ENCODE results near the gene VNN1.
A peak's percentile ranks its signal among the peaks of the same experiment; 100 is the strongest.

The VNN1 gene, protein sequence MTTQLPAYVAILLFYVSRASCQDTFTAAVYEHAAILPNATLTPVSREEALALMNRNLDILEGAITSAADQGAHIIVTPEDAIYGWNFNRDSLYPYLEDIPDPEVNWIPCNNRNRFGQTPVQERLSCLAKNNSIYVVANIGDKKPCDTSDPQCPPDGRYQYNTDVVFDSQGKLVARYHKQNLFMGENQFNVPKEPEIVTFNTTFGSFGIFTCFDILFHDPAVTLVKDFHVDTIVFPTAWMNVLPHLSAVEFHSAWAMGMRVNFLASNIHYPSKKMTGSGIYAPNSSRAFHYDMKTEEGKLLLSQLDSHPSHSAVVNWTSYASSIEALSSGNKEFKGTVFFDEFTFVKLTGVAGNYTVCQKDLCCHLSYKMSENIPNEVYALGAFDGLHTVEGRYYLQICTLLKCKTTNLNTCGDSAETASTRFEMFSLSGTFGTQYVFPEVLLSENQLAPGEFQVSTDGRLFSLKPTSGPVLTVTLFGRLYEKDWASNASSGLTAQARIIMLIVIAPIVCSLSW

DNA sequence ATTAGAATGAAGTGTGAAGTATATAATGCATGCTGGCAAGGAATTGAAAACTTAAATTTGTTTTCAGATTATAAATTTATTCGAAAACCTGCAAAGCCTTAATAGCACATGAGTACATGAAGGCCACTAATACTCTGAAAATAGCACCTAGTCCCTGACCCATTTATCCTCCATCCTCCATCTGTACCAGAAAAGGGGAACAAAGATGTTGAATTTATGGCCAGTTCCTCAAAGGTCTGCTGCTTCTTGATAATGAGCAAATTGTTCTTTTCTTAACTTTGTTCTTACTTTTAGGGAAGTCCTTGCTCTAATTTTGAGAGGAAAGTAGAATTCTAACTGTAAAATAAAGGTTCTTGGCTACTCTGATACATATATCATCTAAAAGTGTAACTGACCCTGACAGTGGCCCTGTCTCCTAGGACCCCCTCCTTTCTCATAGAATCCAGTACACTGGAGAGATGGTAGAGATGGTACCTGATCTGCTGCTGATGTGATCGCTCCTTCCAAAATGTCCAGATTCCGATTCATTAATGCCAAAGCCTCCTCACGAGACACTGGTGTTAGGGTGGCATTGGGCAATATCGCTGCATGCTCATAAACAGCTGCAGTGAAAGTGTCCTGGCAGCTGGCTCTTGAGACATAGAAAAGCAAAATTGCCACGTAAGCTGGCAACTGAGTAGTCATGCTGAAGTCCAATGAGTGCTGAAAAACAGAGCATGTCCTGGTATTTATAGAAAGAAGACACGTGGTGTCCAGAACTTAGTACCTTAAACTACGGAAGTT, at the start of gene VNN1:
VNN1 (minus strand) TSS at position 704 of the 783 bp plus-strand sequence; CDS start at position 684, 20 bp downstream.
- no peak for DNase-seq (ENCODE audit: low read depth in 3 of 3)

DNA sequence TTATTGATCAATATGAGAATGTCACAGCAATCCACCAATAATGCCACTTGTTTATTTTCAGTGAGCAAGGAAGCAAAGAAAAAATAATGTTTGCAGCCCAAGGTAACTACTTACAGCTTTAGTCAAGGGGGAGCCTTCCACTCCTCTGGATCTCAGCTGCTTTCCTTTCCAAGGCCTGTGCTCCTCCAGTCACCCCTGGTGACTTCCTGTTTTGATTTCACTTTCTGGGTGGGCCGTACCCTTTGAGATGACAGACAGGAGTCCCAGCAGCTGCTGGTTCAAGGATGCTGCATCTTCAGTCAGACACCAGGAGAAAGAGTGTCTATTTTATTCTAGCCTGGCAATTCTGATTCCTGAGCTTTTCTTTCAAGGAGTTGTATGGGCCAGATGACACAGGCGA, 49.4 kb upstream of the VNN1 start:
- peak in 2 of 3 experiments; percentile 8 to 10 for DNase-seq (ENCODE audit: low read depth in 3 of 3)

DNA sequence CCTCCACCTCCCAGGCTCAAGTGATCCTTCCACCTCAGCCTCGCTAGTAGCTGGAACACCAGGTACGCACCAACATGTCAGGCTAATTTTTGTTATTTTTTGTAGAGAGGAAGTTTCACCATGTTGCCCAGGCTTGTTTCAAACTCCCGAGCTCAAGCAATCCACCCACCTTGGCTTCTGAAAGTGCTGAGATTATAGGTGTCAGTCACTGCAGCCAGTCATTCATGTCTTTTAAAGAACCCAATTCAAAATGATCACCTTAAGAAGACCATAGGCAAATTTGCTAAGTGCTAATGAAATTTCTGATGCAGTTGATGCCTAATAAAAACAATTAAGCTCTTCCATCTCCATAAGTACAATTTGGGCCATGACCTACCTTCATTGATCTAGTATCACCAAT, 46.4 kb upstream of the VNN1 start:
- no peak for DNase-seq (ENCODE audit: low read depth in 3 of 3)

DNA sequence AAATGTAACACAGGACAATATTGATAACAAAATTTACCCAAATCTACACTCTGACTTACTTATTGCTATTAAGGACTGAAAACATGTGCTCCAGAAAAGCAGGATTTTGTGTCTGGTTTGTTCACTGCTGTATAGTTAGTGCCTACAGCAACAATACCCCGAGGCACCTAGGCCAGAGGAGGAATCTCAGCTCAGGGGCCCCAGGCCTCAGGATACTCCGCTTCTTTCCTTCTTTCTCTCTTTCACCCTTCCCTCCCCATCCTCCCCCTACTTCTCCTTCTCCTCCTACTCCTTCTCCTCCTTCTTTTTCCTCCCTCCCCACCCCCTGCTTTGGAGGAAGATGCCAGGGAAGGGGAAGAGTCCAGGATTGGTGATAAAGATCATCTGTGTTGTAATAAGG, 44.8 kb upstream of the VNN1 start:
- no peak for DNase-seq (ENCODE audit: low read depth in 3 of 3)

DNA sequence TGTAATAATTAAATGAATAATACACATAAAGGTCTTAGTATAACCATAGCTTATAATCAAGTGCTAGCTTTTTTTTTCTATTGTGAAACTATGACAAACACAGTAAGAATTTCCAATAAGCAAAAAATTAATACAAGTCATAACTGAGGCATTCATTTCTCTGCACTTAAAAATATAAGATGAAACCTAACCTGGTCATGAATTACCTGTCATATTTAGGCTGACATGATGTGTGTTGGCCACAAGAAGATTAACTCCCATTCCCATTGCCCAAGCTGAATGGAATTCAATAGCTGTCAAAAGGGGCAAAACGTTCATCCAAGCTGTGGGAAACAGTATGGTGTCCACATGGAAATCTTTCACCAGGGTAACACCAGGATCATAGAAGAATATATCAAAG, 38.4 kb upstream of the VNN1 start:
- DNase-seq (ENCODE audit: low read depth in 3 of 3), result no peak

DNA sequence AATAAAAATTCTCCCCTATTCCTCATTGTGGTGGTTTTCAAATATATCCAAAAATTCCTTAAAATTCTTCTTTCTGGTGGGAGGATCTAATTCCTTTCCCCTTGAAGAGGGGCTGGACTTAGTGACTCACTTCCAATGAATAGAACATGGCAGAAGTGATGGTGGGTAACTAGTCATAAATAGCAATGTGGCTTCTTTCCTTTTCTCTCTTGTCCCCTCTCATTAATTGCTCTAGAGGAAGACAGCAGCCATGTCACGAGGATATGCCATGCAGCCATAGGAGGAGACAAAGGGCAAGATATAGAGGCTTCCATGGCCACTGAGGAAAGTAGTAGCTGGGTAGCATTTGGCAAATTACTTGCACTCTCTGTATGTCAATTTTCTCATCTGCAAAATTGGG, 38.0 kb upstream of the VNN1 start:
- no peak for DNase-seq (ENCODE audit: low read depth in 3 of 3)

DNA sequence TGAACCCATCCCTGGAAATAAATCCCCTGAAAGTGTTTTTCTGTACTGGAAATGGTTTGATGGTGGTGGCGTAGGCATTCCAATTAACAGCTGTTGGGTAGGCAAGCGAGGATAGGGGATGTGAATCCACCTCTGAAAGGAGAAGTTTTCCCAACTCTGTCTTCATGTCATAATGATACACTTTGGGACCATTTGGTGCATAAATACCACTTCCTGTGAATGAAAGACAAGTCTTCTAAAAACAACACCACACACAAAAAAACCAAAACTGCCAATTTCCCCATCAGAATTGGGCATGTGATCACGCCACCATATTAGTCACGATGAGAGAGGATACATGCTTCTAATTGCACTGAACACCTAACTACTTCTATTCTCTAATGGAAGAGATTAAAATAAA, 37.5 kb upstream of the VNN1 start:
- no peak for DNase-seq (ENCODE audit: low read depth in 3 of 3)

DNA sequence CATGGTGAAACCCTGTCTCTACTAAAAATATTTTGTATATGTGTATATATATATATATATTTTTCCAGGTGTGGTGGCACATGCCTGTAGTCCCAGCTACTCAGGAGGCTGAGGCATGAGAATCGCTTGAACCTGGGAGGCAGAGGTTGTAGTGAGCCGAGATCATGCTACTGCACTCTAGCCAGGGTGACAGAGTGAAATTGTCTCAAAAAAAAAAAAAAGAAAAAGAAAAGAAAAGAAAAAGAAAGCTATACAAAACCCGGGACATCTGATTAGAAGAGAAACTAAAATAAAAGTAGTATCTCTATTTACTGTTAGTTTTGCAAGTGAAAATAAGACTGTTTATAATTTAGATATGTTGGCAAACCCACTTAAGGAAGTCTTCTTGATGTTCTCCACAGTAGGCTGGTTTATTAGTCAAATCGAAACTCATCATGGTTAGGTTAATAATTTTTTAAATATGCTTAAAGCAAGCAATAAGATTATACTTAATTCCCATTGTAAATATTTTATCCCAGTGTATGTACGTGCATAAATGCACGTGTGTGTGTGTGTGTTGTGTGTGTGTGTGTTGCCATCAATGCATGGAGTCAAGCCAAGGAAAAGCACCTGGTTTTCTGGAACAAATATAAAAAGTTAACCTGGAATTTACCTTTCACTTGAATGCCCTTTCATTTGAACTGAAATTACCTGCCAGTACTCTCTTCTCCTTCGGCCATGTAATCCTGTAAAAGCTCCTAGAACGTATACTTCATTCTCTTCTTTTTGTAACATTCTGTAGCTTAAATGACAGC, 36.8 kb upstream of the VNN1 start:
- DNase-seq (ENCODE audit: low read depth in 3 of 3), result no peak

DNA sequence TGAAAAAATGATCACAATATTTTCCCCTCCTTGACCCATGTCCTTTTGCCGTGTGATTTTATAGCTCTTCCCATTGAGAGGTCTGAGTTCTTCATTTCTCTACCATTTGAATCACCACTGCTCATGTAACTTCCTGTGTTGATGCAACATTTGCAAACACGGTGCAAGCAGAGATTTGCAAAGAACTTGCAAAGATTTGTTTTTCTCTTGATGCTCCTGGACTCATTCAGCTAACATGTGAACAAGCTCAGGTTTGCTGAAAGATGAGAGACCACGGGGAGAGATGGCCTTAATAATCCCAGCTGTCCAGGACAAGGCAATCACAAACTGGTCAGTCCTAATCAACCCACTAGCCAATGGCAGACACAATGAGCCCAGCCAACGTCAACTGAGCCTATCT, 35.3 kb upstream of the VNN1 start:
- no peak for DNase-seq (ENCODE audit: low read depth in 3 of 3)

DNA sequence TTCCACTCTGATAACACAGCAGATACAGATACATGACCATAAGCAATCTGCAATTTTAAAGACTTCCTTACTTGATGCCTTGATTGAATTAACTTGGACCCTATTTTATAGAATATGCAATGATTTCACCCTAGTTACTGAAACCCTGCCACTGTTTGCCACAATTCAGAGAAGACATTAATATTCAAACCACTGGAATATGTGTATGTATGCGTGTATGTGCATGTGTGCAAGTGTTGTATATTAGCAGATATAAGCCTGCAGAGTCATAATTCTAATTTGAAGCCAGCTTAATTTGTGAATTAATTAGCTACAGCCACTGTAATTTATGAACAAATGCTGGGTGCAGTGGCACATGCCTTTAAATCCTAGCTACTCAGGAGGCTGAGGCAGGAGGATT, 34.6 kb upstream of the VNN1 start:
- DNase-seq (ENCODE audit: low read depth in 3 of 3), result no peak

DNA sequence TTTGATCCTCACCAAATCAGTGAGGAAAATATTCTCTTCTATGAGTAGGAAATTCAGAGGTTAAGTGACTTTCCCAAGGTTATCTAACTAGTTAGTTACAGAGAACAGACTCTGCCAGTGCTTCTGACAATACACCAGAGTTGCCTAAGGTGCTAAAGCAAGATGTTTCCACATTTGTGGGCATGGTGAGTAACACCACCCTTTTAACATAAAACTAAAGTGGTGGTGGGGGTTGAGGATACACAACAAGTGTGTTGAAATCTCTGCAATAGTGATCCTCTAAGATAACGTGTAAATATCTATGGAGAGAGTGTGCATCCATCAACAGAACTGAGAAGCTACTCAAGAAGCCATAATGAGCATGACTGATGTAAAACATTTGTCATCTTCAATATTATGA, 32.2 kb upstream of the VNN1 start:
- DNase-seq (ENCODE audit: low read depth in 3 of 3), result no peak

DNA sequence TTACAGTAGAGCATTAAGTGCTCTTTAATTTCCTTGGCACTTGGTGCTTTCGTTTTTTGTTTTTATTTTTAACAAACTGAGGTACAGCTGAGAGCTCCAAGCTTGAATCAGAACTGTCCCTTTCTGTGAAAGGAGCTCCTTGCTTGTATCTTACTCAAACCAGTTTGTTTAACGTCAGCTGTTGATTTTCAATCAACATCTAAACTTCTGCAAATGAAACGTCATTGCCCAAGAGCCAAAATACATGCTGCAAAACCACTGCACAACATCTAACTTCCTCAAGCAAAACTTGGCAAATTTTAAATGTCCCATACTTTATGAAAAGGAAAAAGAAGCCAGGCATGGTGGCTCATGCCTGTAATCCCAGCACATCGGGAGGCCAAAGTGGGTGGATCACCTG, 28.6 kb upstream of the VNN1 start:
- DNase-seq (ENCODE audit: low read depth in 3 of 3), result no peak

DNA sequence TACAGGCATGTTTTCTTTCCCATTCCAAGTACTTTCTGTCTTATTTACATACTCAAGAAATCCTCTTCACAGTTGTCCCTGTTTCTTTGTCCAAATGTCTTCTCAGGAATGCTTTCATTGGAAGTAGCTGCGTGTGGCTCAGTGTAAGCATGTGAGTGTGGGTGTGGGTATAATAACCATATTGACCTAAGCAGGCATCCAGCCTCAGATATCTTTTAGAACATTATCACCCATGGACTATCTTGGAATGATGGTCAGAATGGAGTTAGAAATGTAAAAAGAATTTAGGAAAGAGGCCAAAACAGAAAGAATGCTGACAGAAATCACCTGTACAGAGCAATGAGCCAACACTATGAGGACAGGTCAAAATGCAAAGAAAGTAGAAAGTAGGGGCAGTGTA, 27.4 kb upstream of the VNN1 start:
- no peak for DNase-seq (ENCODE audit: low read depth in 3 of 3)

DNA sequence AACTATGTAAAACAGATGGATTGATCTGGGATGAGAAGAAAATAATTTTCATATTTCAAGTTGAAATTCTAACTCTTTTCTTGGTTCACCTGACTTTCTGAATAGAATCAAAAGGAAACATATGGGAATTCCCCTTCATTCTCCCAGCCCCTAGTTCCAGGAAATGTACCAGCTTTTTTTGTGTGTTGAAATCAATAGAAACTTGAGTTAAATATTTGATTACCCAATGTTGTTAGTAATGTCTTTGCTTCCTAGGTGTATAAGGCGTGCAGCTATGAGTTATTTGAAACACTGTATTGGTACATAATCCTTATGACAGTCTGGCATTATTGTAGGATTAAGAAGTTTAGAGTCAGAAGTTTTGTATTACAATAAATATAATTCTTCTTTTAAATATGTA, 22.4 kb upstream of the VNN1 start:
- no peak for DNase-seq (ENCODE audit: low read depth in 3 of 3)

DNA sequence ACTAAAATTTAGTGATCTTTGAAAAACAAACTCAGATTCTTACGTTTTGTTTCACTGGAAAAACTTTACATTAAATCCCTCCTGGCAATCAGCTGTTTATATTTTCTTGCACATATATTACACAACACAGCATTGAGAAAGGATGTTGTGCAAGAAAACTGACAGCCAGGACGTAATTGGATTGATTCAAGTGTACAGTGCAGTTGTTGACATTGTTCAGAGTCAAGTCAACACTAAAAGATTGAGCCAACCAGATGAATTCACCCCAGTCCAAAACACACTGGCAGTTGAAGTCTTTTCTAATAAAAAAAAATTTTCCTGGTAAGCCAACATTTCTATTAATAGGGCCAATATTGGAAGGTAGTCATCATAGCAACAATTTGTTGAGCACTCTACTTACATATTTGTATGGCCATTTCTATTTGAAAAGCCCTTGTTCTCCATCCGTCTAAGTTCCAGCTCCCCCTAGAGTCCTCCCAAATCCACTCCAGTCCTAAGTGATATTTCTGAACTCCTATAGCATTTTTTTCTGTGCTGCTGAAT, 20.9 kb upstream of the VNN1 start:
- DNase-seq (ENCODE audit: low read depth in 3 of 3), result no peak

DNA sequence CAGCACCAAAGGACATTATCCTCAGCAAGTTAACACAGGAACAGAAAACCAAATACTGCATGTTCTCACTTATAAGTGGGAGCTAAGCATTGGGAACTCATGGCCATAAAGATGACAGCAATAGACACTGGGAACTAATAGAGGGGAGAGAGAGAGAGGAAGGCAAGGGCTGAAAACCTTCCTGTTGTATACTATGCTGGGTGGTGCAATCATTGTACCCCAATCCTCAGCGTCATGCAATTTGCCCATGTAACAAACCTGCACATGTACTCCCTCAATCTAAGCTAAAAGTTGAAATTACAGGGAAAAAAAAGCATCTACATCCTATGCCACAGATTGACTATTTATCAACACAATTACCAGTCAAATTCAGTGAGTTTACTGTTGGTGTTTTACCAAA, 20.0 kb upstream of the VNN1 start:
- no peak for DNase-seq (ENCODE audit: low read depth in 3 of 3)

DNA sequence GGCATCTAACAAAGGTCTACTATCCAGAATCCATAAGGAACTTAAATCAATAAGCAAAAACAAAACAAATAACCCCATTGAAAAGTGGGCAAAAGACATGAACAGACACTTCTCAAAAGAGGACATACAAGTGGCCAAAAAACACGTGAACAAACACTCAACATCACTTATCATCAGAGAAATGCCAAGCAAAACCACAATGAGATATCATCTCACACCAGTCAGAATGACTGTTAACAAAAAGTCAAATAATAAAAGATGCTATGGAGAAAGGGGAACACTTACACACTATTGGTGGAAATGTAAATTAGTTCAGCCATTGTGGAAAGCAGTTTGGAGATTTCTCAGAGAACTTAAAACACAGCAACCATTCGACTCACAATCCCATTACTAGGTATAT, 19.4 kb upstream of the VNN1 start:
- no peak for DNase-seq (ENCODE audit: low read depth in 3 of 3)

DNA sequence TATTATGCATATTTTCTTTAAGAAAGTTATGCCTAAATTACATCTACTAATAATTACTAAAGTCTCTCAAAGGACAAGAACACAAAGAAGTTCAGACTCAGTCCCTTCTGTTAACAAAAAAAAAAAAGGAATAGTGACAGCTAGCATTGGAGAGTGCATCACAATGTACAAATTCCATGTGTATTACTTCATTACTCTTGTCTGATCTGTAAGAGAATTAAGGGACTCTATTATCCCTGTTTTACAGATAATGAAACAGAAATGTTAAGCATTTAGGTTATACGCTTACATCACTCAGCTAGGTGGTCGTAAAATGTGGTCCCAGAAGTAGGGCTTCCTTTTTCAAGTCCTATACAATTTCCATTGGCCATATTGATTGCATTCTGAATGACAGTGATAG, 17.2 kb upstream of the VNN1 start:
- DNase-seq (ENCODE audit: low read depth in 3 of 3), result no peak

DNA sequence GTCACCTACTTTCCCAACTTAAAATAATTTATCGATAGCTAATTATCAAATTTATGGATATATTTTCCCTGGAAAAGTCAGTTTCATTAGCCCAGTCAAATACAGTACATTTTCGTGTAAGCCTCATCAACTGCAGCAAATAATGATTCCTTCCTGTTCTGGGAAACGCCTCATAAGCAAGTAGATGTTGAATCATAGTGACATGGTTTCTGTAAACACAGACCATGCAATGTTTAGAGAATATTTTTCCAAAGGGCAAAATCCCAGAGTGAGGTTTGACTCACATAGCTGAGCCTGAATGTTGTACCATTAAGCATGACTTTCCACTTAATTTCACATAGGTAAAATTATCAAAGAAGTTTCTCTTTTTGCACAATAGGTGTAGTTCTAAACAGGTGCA, 16.7 kb upstream of the VNN1 start:
- no peak for DNase-seq (ENCODE audit: low read depth in 3 of 3)

DNA sequence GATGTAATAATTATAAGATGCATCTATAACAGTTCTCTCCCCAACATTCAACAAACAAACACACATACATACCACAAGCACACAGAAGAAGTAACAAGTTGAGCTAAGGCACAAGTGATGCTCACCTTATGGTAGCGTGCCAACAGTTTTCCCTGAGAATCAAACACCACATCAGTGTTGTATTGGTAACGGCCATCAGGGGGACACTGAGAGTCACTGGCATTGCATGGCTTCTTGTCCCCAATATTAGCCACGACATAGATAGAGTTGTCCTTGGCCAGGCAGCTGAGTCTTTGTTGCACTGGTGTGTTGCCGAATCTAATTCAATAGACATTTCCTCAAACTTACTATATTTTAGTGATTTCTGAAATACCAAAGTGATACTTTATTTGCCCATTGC, 14.8 kb upstream of the VNN1 start:
- DNase-seq (ENCODE audit: low read depth in 3 of 3), result no peak

DNA sequence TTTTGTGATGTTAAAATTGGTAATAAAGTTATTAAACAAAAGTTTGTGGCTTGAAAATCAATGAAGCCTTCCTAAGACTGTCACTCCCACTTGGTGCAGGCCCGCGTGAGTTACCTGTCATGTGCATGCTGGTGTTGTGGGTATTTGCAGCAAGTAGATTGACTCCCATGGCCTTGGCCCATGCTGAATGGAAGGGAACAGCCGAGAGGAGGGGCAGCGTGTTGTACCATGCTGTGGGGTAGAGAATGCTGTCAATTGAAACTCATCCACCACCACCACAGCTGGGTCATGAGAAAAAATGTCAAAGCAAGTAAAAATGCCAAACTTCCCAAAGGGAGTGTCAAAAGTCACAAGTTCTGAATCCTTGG, 12.7 kb upstream of the VNN1 start:
- no peak for DNase-seq (ENCODE audit: low read depth in 3 of 3)

DNA sequence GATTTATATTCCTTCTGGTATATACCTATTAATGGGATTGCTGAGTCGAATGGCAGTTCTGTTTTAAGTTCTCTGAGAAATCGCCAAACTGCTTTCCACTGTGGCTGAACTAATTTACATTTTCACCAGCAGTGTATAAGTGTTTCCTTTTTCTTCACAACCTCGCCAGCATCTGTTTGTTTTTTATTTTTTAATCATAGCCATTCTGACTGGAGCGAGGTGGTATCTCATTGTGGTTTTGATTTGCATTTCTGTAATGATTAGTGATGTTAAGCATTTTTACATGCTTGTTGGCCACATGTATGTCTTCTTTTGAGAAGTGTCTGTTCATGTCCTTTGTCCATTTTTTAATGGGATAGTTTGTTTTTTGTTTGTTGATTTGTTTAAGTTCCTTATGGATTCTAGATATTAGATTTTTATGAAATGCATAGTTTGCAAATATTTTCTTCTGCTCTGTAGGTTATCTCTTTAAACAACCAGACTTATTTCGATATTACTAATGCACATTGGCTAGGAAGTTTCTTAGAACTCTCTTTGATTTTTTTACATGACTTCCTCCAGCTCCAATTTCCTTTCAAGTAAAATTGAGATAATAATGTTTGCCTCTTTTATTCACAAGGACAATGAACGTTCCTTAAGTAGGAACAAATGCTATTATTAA, 12.2 kb upstream of the VNN1 start:
- no peak for DNase-seq (ENCODE audit: low read depth in 3 of 3)

All from stimulated activated CD4-positive, alpha-beta T cell treated with anti-CD3 and anti-CD28 coated beads, TNF-alpha, amount 100 ng/mL, for 4 hours (primary cell).